Omental fat pad (tissue), 4 donors: Measurements from ENCODE around the gene DENND1A. TPM values are rescaled to one million over a fixed set of nuclear protein-coding genes. Genes with fewer than 3 reads are reported as not detected.

Experiments used
- ATAC-seq: fragments of 150-250 bp; one replicate; pipeline ENCODE4 v1.9.1; 2016; ENCODE audit warnings: mild to moderate bottlenecking, moderate library complexity; ENCODE audit not compliant: low FRiP score
- DNase-seq: peaks from one replicate; pipeline ENCODE4 v3.0.0-alpha.2; 2019; ENCODE audit warnings: low spot score
- total RNA-seq, 4 donors: library from RNA; depleted of rRNA; stranded (reverse); fragments of >200 nt; gene quantifications; one replicate each; pipeline ENCODE4 v1.1.0, GENCODE V29; 2016
- TF ChIP-seq, protein P1 (sequence below), 3 donors: fragments of 450-650 bp; IDR thresholded peaks; one replicate each; pipeline ENCODE4 v1.5.1; 2016 to 2017; ENCODE audit warnings: antibody characterized with exemption in 3 of 3, mild to moderate bottlenecking in 3 of 3, moderate library complexity in 2 of 3

Gene DENND1A
- total RNA-seq, 4 donors from 2014 or later = 15.2 to 22.8 (median 20.7) TPM

DNA sequence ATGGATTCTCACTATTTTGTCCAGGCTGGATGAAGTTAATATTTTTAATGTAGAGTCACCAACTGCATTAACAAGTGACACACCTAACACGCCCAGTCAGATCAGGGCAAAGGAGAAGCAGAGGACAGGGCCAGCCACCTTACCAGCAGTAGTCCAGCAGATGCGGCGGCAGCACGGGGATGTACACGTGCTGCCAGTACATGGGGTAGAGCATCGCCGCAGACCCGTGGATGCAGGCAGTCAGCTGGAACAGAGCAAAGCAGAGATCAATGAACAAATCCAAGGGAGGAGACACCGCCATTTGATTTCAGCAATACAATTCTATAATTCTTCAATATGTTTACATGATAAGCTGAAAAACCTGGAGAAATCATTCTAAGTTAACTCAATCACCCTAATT, 299.7 kb downstream of the DENND1A start:
- ATAC-seq (no peak), DNase-seq (no peak)
- TF ChIP-seq, protein P1, sequence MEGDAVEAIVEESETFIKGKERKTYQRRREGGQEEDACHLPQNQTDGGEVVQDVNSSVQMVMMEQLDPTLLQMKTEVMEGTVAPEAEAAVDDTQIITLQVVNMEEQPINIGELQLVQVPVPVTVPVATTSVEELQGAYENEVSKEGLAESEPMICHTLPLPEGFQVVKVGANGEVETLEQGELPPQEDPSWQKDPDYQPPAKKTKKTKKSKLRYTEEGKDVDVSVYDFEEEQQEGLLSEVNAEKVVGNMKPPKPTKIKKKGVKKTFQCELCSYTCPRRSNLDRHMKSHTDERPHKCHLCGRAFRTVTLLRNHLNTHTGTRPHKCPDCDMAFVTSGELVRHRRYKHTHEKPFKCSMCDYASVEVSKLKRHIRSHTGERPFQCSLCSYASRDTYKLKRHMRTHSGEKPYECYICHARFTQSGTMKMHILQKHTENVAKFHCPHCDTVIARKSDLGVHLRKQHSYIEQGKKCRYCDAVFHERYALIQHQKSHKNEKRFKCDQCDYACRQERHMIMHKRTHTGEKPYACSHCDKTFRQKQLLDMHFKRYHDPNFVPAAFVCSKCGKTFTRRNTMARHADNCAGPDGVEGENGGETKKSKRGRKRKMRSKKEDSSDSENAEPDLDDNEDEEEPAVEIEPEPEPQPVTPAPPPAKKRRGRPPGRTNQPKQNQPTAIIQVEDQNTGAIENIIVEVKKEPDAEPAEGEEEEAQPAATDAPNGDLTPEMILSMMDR (IDR thresholded peaks at IDR 0.05) = no peak

DNA sequence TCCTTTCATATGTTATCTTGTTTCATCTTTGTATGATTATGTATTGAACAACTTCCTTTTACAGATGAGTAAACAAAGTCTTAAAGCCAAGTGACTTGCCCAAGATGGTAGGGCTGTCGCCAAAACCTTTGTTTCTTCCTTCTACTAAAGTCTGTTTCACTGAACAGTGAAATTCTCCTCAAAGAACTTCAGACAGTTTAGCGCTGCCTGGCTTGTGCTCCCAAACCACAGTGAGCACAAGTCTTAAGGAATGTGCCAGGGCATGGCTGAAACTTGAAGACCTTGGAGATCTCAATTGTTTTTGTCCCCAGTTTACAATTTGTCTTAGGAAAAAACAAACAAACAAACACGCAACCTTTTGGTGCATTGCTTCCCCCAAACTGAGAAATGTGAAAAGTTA, 300.4 kb downstream of the DENND1A start:
- ATAC-seq = no peak
- no peak for DNase-seq
- TF ChIP-seq, protein P1 (IDR thresholded peaks at IDR 0.05) = no peak

DNA sequence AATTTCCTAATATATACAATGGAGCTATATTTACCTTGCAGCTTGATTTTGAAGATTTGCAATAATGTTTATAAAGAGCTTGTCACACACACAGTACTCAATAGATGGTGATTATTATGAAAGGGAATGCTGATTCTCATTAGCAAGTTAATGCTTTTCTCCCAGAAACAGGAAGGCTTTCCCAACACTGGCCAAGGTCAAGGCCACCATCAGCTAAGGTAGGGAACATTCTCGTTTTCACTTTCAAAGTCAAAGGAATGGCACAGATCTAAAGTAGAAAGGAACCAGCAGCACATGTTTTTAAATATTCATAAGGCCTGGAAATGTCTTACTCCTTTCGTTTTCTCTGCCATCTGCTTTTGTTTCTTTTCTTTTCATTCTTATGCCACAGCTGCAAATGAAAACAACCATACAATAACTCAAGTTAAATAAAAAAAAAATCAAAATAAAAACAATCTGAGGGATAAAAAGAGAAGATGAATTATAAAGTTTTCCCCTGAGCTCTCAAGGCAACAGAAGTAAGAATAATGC, 307.1 kb downstream of the DENND1A start:
- no peak for ATAC-seq

DNA sequence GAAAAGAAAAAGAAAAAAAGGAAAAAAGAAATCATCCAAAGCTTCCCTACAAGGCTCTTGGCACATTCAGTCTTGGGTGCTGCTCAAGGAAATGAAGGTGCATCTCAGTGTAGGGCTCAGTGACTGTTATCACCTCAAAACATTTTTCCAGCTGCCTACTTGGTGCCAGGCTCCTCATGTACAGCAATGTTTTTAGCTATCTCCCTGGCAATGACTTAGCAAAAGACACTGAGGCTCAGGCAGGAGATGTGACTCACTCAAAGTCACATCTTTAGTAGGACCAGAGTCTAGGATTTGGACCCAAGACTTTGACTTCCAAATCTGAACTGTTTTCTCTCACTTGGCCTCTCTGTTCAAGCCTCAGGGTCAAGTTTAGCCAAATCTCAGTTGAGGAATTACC, 309.7 kb downstream of the DENND1A start:
- ATAC-seq (no peak), DNase-seq (no peak)
- TF ChIP-seq, protein P1 (IDR thresholded peaks at IDR 0.05) = no peak

More for the DNA sequence above, 307.1 kb downstream of the DENND1A start:
- TF ChIP-seq, protein P1 (IDR thresholded peaks at IDR 0.05) = no peak
- no peak for DNase-seq

DNA sequence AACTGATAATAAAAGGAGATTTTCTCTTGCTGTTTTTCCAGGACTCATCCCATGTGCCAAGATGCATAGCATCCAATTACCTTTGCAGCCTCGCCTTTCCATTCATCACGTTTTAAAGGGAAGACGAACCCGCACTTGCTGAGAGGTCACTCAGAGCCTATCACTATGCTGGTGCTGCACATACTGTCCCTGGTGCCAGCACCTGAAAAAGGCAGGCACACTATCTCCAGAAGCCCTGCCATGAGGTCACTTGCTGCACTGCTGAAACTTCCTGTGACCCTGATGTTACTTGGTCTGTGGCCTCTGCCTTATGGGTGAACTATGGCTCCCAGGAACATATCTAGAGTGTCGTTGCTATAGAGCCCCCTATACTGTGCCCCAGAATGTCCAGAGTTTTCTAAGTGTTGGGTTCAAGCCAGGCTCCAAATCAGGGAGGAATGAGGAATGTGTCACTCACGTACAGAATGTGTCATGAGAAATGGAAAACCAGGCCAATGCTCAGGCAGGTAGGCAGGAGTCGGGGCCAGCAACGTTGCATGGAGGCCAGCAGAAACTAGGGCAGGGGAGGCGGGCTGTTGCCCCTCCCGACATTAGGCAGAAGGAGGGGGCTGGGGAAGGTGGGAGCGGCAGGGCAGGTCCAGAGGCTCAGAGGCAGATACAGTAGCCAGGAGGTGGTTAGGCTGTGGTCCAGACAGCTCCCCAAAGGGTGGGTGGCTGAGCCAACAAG, 311.8 kb downstream of the DENND1A start:
- DNase-seq (no peak), ATAC-seq (no peak)
- TF ChIP-seq, protein P1 (IDR thresholded peaks at IDR 0.05) = no peak

DNA sequence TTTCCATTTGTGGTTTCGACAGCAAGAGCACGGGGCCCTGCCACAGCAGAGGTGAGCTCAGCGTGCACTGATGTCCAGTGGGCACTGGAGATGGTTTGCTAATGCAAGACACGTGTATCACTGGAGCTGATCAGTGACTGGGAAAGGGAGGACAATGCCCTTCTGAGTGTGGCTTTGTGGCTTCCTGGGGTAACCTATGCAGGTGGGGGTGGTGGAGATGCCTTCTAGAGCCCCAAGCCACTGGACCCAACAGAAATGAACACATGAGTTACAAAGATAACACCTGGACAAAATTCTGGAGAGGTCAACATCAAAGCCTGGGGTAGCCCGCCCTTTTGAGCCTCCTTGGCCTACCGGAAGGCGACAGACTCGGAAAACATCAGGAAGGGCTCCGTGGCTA, 312.6 kb downstream of the DENND1A start:
- TF ChIP-seq, protein P1 (IDR thresholded peaks at IDR 0.05) = no peak
- ATAC-seq (no peak), DNase-seq (no peak)

DNA sequence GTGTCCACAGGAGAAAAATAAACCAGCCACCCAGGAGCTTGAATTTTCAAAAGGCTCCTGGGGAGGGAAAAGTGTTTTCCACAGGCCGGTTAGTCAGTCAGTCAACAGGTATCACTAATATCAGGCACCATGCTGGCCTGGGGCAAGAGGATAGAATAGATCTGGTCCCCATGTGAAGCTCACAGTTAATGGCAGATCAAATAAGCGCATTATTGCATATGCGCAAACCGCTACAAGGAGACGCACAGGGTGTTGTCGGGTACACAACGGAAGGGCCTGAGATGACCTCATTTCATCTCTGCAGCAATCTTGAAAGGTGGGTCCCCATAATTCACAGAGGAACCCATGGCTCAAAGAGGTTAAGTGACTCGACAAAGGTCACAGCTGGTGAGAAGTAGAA, 313.2 kb downstream of the DENND1A start:
- TF ChIP-seq, protein P1 (IDR thresholded peaks at IDR 0.05) = no peak
- DNase-seq (no peak), ATAC-seq (no peak)
